MM.1S (cell line): Measurements from ENCODE around the gene TREML1.

ENCODE experiments used
- DNase-seq: peaks from one replicate; pipeline ENCODE4 v3.0.0-alpha.2; 2015
- H2AFZ ChIP-seq: fragments of 300-600 bp; sonication (generic); 2 replicates; pipeline ENCODE4 v1.6.0; 2016; ENCODE audit warnings: antibody characterized with exemption, low read length
- H3F3A ChIP-seq: fragments of 300-600 bp; sonication (generic); 2 replicates; pipeline ENCODE4 v1.6.1; 2016; ENCODE audit warnings: mild to moderate bottlenecking, antibody characterized with exemption, low read length, moderate library complexity, mixed read lengths; ENCODE audit not compliant: insufficient read depth
- H3K27ac ChIP-seq: fragments of 300-600 bp; sonication (generic); 2 replicates; pipeline ENCODE4 v1.5.1; 2016; ENCODE audit warnings: mild to moderate bottlenecking, low read length
- H3K27me3 ChIP-seq: fragments of 300-600 bp; sonication (generic); replicated peaks from 2 replicates; pipeline ENCODE4 v1.6.0; 2016; ENCODE audit warnings: low read length; ENCODE audit not compliant: insufficient read depth
- H3K36me3 ChIP-seq: fragments of 300-600 bp; sonication (generic); replicated peaks from 2 replicates; pipeline ENCODE4 v1.6.1; 2016; ENCODE audit warnings: mild to moderate bottlenecking, low read length, mixed read lengths; ENCODE audit not compliant: insufficient read depth
- H3K4me1 ChIP-seq: fragments of 300-600 bp; sonication (generic); 2 replicates; pipeline ENCODE4 v1.6.1; 2016; ENCODE audit warnings: low read length, mixed read lengths
- H3K4me2 ChIP-seq: fragments of 300-600 bp; sonication (generic); 2 replicates; pipeline ENCODE4 v1.6.0; 2016; ENCODE audit warnings: low read depth, low read length
- H3K4me3 ChIP-seq: fragments of 300-600 bp; sonication (generic); 2 replicates; pipeline ENCODE4 v1.5.1; 2016; ENCODE audit warnings: low read length, mixed read lengths
- H3K79me2 ChIP-seq: fragments of 300-600 bp; sonication (generic); 2 replicates; pipeline ENCODE4 v1.6.1; 2016; ENCODE audit warnings: mixed run types, low read length, mixed read lengths
- H3K9ac ChIP-seq: fragments of 300-600 bp; sonication (generic); 2 replicates; pipeline ENCODE4 v1.6.1; 2016; ENCODE audit warnings: low read length, mixed read lengths
- H3K9me2 ChIP-seq: fragments of 300-600 bp; sonication (generic); replicated peaks from 2 replicates; pipeline ENCODE4 v1.6.1; 2016; ENCODE audit warnings: mild to moderate bottlenecking, low read length, mixed read lengths; ENCODE audit not compliant: insufficient read depth
- H3K9me3 ChIP-seq: fragments of 300-600 bp; sonication (generic); replicated peaks from 2 replicates; pipeline ENCODE4 v1.6.1; 2016; ENCODE audit warnings: mild to moderate bottlenecking, low read length, mixed read lengths; ENCODE audit not compliant: insufficient read depth
- H4K20me1 ChIP-seq: fragments of 300-600 bp; sonication (generic); 2 replicates; pipeline ENCODE4 v1.6.1; 2016; ENCODE audit warnings: mild to moderate bottlenecking, low read length, moderate library complexity, mixed read lengths; ENCODE audit not compliant: insufficient read depth
- CTCF ChIP-seq: fragments of 300-600 bp; sonication (generic); IDR thresholded peaks from 2 replicates; pipeline ENCODE4 v1.5.1; 2016; ENCODE audit warnings: antibody characterized with exemption, low read length, mixed read lengths
- EZH2 ChIP-seq: fragments of 300-600 bp; sonication (generic); optimal IDR thresholded peaks from 2 replicates; pipeline ENCODE3; 2017; ENCODE audit warnings: low read depth, mild to moderate bottlenecking, antibody characterized with exemption, low read length, mixed read lengths
- EZH2phosphoT487 ChIP-seq: fragments of 300-600 bp; sonication (generic); IDR thresholded peaks from 2 replicates; pipeline ENCODE4 v1.6.1; 2018; ENCODE audit warnings: antibody characterized with exemption, low read length

Gene TREML1

GRCh38 chr6:41177695-41178094 lies 23.5 kb upstream of the TREML1 start:
- H3F3A ChIP-seq, result no peaks in the 10 kb centered on the region
- TF ChIP-seq EZH2, result no peak
- TF ChIP-seq EZH2phosphoT487, result no peak
- no peak for TF ChIP-seq CTCF
- no peaks in the 10 kb centered on the region for H3K36me3 ChIP-seq
- H3K4me3 ChIP-seq, result no peak overlapping the region
- no peak overlapping the region for H3K27ac ChIP-seq
- H2AFZ ChIP-seq, result no peak overlapping the region
- H4K20me1 ChIP-seq, result no peaks in the 10 kb centered on the region
- no peak overlapping the region for H3K9ac ChIP-seq
- no peaks in the 10 kb centered on the region for H3K27me3 ChIP-seq
- DNase-seq, result no peak
- H3K4me1 ChIP-seq, result no peaks in the 10 kb centered on the region
- no peaks in the 10 kb centered on the region for H3K9me3 ChIP-seq
- no peaks in the 10 kb centered on the region for H3K79me2 ChIP-seq
- H3K9me2 ChIP-seq, result no peaks in the 10 kb centered on the region
- H3K4me2 ChIP-seq, result no peak overlapping the region

GRCh38 chr6:41177287-41177686 lies 23.1 kb upstream of the TREML1 start:
- H3K9me2 ChIP-seq, result no peaks in the 10 kb centered on the region
- H3K9ac ChIP-seq, result no peak overlapping the region
- DNase-seq, result no peak
- no peak overlapping the region for H3K27ac ChIP-seq
- no peaks in the 10 kb centered on the region for H3K9me3 ChIP-seq
- H2AFZ ChIP-seq, result no peak overlapping the region
- no peak overlapping the region for H3K4me3 ChIP-seq
- TF ChIP-seq CTCF (no peak), EZH2phosphoT487 (no peak), EZH2 (no peak)
- no peaks in the 10 kb centered on the region for H3F3A ChIP-seq
- no peaks in the 10 kb centered on the region for H3K79me2 ChIP-seq
- no peaks in the 10 kb centered on the region for H3K27me3 ChIP-seq
- H3K4me2 ChIP-seq, result no peak overlapping the region
- H4K20me1 ChIP-seq, result no peaks in the 10 kb centered on the region
- H3K36me3 ChIP-seq, result no peaks in the 10 kb centered on the region
- no peaks in the 10 kb centered on the region for H3K4me1 ChIP-seq

GRCh38 chr6:41176189-41176588 lies 22.0 kb upstream of the TREML1 start:
- H3K27me3 ChIP-seq, result no peaks in the 10 kb centered on the region

More at GRCh38 chr6:41176189-41176588, 22.0 kb upstream of the TREML1 start:
- Histone ChIP-seq H2AFZ (no peak overlapping the region), H3K4me2 (no peak overlapping the region), H3K9ac (no peak overlapping the region), H3K9me3 (no peaks in the 10 kb centered on the region), H3K4me1 (no peaks in the 10 kb centered on the region), H3K79me2 (no peaks in the 10 kb centered on the region), H3K27ac (no peak overlapping the region), H3K9me2 (no peaks in the 10 kb centered on the region), H4K20me1 (no peaks in the 10 kb centered on the region), H3F3A (no peaks in the 10 kb centered on the region), H3K4me3 (no peak overlapping the region), H3K36me3 (no peaks in the 10 kb centered on the region)
- TF ChIP-seq EZH2phosphoT487 (no peak), CTCF (no peak), EZH2 (no peak)
- DNase-seq, result no peak
